NCI-H69 (cell line): ENCODE results near the gene C16orf54.
A peak's percentile ranks its signal among the peaks of the same experiment; 100 is the strongest.
"Not testable (repeated sequence)": the region's sequence is repeated elsewhere in the genome, so short reads cannot be mapped to it uniquely, and the experiment has no call there.

Source experiments
- DNase-seq: peaks from one replicate; lab custom pipeline; 2025; lab: John Stamatoyannopoulos, UW

C16orf54 gene

GRCh38 chr16:29745853-29746345 is at the start of gene C16orf54:
Gene C16orf54, minus strand, starts transcription at chr16:29745990. Its CDS starts 1,039 bp downstream, at chr16:29744951.
- DNase-seq = no peak

- no peak for DNase-seq
These were observed 48.5 kb upstream of the C16orf54 start for GRCh38 chr16:29794231-29794710.

- not testable (repeated sequence) for DNase-seq
These were observed 47.4 kb upstream of the C16orf54 start for GRCh38 chr16:29793153-29793552.

GRCh38 chr16:29791845-29792807 is 46.3 kb upstream of the C16orf54 start:
- DNase-seq = no peak

- peak; percentile 66 for DNase-seq
These were observed 45.4 kb upstream of the C16orf54 start for GRCh38 chr16:29790949-29791844.

GRCh38 chr16:29790183-29790948 is 44.6 kb upstream of the C16orf54 start, which contains the start of gene KIF22:
Gene KIF22, plus strand, starts transcription at chr16:29790751. Its CDS starts 9 bp downstream, at chr16:29790760.
- DNase-seq = peak; percentile 100

- DNase-seq = no peak
These were observed 44.0 kb upstream of the C16orf54 start for GRCh38 chr16:29789775-29790182.

DNA sequence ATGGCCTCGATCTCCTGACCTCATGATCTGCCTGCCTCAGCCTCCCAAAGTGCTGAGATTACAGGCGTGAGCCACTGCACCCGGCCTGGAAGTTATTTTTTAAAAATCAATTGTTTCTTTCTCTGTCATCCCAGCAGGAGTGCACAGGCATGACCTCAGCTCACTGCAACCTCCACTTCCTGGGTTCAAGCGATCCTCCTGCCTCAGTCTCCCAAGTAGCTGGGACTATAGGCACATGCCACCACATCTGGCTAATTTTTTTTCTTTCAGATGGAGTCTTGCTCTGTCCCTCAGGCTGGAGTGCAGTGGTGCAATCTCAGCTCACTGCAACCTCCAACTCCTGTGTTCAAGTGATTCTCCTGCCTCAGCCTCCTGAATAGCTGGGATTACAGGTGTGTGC is 41.4 kb upstream of the C16orf54 start:
- not testable (repeated sequence) for DNase-seq

DNA sequence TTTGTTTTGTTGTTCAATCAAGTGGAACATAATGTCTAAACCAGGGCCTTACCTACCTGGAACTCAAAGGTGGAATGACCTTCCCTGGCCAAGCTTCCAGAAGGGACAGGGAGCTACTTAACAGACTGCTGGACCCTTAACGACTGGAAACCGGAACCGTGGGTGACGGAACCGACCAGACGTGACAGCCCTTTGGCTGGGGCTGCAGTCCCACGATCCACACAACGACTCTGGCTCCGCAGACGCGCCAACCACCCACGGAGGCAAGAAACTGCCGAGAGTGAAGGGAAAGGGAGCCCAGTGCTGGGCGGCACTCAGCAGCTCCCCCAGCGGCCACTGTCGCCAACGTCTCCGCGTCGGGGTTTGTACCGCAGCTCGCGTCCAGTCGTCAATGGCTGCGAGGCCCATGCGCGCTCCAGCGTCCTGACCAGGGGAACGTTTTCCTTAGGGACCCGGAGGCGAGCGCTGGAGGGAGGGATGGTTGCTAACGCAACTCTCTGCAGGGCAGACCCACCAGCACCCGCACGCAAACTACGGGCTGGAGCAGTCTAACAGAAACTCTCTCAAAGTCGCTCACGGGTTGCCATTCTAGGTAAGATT is 39.2 kb upstream of the C16orf54 start:
- DNase-seq = no peak

GRCh38 chr16:29784157-29784556 is 38.4 kb upstream of the C16orf54 start:
- DNase-seq = no peak

DNA sequence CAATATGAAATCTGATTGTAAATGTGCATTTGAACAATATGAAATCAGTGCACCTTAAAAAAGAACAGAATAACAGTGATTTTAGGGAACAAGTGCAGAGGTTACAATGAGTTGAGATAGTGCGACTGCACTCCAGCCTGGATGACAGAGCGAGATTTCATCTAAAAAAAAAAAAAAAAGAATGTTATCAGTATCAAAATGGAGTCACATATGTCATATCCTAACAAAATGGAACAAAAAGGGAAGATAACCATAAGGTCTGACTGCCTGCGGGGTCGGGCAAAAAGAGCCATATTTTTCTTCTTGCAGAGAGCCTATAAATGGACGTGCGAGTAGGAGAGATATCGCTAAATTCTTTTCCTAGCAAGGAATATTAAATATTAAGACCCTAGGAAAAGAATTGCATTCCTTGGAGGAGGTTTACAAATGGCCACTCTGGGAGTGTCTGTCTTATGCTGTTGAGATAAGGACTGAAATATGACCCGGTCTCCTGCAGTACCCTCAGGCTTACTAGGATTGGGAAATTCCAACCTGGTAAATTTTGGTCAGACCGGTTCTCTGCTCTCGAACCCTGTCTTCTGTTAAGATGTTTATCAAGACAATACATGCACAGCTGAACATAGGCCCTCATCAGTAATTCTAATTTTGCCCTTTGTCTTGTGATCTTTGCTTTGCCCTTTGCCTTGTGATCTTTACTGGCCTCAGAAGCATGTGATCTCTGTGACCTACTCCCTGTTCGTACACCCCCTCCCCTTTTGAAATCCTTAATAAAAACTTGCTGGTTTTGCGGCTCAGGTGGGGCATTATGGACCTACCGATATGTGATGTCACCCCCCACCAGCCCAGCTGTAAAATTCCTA is 37.5 kb upstream of the C16orf54 start:
- DNase-seq = not testable (repeated sequence)

DNA sequence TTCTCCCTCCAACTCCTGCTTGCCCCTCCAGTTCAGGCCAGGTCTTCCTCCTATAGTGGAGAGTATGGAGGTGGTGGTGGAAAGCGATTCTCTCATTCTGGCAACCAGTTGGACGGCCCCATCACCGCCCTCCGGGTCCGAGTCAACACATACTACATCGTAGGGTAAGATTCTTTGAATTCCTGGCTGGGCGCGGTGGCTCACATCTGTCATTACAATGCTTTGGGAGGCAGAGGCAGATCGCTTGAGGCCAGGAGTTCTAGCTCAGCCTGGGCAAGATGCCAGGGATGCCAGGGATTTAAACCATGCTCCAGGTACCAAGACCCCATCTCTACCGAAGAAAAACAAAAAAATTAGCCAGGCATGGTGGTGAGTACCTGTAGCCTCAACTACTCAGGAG is 33.7 kb upstream of the C16orf54 start:
- DNase-seq = peak; percentile 46

- peak; percentile 46 for DNase-seq
These were observed 32.0 kb upstream of the C16orf54 start, which contains the start of gene ZG16 for GRCh38 chr16:29777576-29778350. Gene ZG16, plus strand, starts transcription at chr16:29778256. Its CDS starts 1,011 bp downstream, at chr16:29779267.

- peak; percentile 86 for DNase-seq
These were observed 30.1 kb upstream of the C16orf54 start for GRCh38 chr16:29775742-29776408.

GRCh38 chr16:29774730-29775129 is 28.9 kb upstream of the C16orf54 start:
- no peak for DNase-seq

GRCh38 chr16:29772330-29772729 is 26.5 kb upstream of the C16orf54 start:
- DNase-seq = not testable (repeated sequence)

DNA sequence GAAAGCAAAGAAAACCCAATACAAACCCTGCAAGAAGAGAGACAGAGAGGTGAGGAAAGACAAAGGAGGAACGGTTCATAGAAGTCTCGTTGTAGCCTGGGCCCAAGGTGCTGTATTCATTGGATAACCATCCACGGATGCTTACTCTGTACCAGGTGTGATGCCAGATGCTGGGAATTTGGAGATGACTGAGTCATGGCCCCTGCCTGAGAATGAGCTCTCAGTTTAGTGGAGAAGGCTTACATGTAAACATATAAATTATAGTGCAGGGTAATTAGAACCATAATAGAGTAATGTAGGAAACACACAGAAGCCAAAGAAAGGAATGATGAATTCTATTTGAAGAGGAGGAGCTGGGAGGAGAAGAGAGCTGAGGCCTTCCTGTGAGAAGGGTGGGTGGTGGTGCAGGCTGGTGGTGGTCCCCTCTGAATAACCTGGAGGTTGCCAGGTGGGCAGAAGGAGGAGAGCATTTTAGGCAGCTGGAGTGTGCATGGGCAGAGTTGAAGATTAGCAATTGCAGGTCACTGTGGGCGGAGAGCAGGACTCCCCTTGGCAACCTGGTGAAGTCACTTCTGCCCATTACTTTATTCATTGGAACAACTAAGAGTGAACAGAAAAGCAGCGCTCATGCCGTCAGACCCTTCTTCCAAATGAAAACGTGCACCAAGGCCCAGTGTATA is 24.6 kb upstream of the C16orf54 start:
- DNase-seq = peak; percentile 99

DNA sequence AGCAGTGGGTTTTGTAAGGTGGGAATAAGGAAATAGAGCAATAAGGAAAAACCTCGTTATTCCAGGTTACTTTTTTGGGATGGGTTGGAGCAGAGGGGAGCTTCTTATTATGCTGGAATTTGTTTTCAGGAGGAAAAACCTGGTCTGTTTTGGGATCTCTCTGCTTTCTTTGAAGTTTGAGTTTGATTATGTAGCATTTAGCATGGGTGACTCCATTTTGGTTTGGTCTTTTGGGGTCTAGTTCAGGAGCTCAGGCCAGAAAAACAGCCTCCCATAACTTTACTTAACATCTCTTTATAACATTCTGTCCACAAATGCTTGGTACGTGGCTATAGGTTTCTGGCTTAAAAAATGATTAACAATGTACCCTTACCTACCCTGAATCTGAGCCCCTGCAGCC is 23.7 kb upstream of the C16orf54 start:
- DNase-seq = no peak
